SU-DHL-6 (cell line): Measurements from ENCODE around the gene SENP2.

Experiments
- CTCF ChIP-seq: fragments of 200-600 bp; sonication (generic); IDR thresholded peaks from one replicate; pipeline ENCODE4 v1.5.1; 2017; ENCODE audit warnings: antibody characterized with exemption, mild to moderate bottlenecking, low read length, moderate library complexity; ENCODE audit not compliant: insufficient read depth, poor library complexity, severe bottlenecking
- EZH2phosphoT487 ChIP-seq: fragments of 200-600 bp; sonication (generic), shearing (Covaris generic); conservative IDR thresholded peaks from 2 replicates; pipeline ENCODE4 v1.6.1; 2018; ENCODE audit warnings: mild to moderate bottlenecking, antibody characterized with exemption, low read length, moderate library complexity, mixed read lengths

GRCh38 chr3:185582236-185582635 is 3.9 kb upstream of the SENP2 start:
- TF ChIP-seq CTCF (no peak), EZH2phosphoT487 (no peak)
